IPS DF 4.7 (cell line): Measurements from ENCODE around the gene USP36.

Experiments used
- DNase-seq: peaks from one replicate; pipeline ENCODE4 v3.0.0-alpha.2; 2013; ENCODE audit warnings: low spot score; ENCODE audit errors: extremely low read depth

The USP36 gene

DNA sequence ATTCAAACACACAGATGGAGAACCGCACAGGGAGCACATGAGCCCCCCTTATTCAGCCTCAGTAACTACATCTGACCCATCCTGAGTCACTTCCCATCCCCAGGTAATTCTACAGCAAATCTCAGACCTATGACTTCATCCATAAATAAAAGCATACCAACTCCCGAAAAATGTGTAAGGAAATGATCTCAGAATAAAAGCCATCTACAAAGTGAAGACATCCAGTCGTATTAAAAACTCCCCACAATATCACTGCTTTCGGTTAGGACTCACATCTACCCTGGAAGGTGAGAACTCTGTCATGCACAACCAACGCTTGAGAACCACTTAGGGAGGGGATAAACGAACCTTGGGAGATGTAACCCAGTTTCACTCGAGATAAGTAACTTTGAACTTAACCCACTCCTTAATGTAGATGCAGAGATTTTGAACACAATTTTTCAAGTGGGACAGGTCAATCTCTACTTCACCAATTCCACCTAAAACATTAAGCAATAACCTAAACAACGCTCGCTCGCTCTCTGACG is 1.3 kb downstream of the USP36 start:
- DNase-seq, result no peak

DNA sequence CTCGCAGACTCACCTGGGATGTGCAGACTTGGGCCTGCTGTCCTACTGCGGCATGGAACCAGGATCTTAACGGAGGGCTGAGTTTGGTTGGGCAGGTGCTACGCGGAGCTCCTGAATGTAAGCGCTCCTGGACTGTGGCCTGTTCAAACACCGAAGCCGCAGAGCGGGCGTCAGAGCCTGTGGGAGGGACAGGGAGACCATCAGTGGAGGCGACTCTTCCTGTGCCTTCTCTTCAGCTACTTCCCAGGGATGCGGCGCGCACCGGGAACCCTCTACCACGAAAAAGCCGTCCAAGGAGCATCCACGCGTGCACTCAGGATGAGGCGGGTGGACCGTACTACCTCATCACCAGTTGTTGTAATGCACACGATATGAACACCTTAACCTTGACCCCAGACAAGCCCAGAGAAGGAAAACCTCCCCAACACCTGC is 2.0 kb downstream of the USP36 start:
- no peak for DNase-seq

DNA sequence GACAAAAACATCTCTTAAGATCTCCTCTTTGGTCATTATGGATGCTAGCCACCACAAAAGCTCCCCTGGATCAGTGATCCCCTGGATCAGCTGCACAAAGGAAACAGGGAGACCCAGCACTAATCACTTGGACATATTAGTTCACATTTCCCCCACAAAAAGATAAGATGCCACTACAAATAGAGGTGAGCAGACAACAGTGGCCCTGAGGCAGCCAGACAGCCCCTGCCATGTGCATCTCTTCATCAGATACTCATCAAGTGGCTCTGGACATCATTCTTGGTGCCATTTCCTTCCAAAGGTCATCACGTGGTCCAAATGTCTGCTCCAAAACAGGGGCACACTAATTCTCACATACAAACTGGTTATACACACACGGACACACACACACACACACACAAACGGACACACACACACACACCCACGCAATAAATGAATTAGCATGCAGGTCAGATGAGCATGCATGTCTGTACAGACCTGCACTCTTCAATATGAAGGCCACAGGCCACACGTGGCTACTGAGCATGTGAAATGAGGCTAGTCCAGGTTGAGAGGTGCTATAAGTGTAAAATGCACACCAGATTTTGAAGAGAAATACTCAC is 4.1 kb downstream of the USP36 start:
- DNase-seq, result no peak

DNA sequence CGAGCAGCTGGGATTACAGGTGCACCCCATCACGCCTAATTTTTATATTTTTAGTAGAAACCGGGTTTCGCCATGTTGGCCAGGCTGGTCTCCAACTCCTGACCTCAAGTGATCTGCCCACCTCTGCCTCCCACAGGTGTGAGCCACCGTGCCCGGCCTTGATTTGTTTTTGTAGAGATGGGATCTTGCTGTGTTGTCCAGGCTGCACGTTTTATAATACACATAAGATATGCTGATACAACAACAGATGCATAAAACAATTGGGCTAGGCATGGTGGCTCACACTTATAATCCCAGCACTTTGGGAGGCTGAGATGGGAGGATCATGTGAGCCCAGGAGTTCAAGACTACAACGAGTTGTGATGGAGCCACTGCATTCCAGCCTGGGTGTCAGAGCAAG is 6.0 kb downstream of the USP36 start:
- DNase-seq, result no peak

DNA sequence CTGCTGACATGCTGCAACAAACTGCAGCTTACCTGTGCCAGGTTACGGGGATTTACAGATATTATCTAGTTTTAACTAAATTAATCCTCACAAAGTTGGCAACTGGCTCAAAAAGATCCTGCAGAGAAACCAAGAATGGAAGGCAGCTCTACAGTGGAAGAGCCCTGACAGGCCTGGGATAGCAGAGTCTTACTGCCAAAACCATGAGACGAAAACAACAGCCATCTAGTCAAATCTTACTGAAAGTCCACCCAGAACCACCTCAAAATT is 8.1 kb downstream of the USP36 start:
- no peak for DNase-seq

DNA sequence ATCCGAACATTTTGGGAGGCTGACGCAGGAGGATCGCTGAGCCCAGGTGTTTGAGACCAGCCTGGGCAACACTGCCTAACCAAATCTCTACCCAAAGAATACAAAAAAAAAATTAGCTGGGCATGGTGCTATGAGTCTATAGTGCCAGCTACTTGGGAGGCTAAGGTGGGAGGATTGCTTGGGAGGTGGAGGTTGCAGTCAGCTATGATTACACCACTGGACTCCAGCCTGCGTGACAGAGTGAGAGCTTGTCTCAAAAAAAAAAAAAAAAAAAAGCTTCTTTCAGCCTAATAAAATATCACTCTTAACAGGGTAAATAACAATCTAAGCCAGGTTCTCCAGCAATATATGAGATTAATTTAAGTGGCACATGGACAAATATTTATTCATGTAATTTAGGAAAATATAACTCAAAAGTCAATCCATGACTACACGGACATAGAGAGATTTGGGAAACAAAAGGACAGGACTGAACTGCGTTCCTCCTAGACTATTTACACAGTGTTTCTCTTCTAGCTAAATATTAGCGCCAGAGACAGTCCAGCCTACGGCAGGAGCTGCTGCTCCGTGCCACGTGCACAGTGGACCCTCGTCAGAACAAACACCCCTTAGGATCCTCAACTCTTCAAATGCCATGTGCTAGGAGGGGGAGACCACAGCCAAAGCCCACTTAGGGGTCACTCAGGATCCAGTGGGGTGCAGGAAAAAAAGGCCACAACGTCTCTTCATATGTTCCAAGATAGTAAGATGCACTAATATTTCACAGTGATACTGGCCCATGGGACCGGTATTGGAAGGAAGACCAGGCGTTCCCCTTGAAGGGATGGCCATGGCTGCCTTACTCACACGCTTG is 8.7 kb downstream of the USP36 start:
- no peak for DNase-seq

DNA sequence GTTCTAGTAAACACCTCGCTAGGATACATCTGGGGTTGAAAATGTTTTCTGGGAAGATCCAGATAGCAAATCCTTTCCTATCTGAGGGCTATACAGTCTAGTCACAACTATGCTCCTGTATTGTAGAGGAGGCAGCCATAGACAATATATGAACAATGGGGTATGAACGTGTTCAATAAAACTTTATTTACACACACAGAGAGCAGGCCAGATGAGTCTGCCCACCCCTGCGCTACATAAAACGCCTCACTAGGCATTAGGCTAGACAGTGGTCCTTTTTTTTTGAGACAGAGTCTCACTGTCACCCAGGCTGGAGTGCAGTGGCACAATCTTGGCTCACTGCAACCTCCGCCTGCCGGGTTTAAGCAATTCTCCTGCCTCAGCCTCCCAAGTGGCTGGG is 11.1 kb downstream of the USP36 start:
- no peak for DNase-seq

DNA sequence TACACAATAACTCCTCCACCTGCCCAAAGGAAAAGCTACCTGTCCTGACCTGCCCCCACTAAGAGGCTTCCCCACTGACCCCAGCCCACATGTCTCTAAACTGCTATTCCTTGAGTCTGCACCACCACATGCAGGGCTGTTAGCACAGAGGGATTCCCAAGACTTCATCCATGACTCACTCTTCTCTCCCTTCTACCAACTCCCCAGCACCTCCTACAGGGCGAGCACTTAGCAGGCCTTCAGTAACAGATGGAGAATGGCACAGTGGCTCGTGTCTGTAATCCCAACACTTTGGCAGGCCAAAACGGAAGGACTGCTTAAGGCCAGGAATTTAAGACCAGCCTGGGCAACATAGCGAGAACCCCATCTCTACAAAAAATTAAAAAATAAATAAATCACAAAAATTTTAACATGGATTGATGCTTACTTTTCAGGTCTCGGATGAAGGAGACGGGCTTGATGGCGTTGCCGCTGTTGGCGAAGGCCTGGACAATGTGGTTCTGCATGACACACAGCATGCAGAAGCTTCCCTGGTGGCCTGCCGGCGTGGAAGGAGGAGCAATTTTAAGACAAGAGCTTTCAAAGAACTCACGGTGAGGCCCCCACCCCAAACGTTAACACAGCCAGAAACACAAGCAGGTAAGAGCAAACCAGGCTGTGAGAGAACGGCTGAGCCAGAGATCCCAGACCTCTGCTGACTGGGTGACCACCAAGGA is 12.0 kb downstream of the USP36 start:
- DNase-seq, result no peak

DNA sequence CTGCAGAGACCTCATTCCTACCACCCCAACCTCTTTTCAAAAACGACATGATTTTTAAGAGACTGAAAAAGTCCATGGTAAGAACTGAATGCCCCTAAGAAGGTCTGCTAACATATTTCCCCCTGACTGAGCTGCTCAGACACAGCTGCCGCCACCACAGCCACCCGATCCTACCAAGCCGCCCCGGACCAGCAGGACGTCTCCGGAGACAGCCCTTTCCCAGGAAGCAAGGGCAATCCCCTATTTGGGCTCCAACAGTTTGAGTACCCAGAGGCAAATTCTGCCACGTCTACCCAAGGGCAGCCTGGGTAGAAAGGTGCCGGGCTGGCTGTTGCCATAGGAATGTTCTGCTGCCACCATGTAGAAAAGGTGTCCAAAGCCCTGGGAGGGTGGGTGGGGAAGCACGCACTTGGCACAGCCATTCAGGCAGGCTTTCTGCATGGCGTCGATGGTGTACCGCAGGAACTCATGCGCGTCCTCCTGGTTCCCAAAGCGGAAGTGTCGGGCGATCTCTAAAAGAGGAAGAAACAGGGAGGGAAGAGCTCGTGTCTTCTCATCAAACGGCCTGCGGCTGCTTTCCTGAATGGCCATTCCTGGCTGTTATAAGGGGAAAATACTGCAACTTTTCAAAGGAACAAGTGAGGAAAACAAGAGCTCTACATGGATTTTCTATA is 13.6 kb downstream of the USP36 start:
- DNase-seq, result no peak

DNA sequence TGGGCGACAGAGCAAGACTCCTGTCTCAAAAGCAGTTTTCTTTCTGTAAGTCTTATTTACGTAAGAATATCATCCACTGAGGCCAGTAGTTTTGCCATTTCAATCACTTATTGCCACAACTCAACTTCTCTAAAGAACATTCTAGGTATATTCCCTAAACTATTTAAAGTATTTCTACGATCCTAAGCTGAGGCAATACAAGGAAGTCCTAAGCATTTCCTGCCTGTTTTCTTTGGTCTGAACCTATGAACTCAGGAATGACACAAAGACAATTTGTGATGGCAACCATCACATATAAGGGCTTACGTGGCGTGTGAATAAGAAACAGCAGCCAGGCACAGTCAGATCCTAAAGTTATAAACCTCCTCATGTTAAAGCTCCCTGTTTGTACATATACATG is 14.2 kb downstream of the USP36 start:
- no peak for DNase-seq

DNA sequence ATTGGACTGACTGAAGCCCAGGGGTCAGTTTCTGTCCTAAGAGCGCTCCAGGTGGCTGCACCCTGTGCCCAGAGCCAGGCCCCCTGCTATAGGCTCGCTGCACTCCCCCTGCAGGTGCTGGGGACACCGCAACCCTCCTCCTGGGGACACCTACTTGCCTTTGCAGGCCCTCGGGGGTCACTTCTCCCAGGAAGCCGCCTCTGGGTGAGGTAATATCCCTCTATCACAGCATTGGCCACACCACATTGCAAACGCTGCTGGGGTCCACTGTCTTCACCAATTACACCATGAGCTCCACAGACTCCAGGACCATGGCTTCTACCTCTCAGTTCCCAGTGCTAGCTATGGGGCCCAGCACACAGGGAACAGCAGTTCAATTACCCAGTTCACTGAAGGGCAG is 14.9 kb downstream of the USP36 start:
- no peak for DNase-seq

DNA sequence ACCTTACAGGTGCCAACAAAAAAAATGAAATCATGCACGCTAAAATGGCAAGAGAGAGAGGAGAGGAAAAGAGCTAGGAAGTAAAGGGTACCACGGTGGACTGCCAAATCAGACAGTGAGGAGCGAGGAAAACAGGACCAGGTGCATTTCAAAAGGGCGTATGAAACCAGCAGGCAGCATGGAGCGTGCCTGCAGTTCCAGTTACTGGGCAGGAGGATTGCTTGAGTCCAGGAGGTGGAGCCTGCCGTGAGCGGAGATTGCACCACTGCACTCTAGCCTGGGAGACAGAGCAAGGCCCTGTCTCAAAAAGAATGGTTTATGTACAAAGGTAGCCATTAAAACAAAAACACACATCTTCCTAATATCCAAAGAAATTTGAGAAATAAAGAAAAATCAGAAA is 16.4 kb downstream of the USP36 start:
- no peak for DNase-seq

DNA sequence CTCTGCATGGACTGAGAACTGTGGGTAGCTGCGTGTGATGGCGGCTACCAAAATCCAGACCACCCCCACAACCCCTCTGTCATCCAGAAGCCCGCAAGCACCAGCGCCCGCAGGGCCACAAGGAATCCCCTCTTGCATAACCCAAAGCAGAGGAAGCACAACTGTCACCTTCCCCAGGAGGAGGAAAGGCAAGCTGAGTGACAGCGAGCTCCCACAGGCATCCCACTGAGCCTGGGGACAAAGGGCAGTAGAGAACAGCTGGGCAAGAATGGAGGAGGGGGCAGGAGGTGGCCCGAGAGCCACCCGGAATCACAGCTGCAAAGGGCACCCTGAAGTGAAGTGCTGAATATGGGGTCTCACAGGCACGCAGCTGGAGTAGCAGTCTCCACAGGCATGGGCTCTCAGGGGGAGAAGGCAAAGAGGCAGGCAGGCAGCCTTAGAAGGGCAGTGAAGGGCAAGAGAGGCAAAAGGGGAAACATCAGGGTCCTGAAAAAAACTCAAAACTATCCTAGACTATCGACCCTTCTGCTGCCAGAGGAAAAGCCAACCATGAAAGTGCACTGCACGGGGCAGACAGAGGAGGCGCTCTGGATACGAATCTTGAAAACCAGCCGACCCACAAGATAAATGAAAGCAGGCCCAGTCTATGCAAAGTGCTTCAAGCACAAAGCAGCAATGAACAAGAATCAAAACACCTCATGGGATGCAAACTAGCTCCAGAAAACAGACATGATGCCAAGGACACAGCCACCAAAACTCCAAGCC is 17.1 kb downstream of the USP36 start:
- DNase-seq, result no peak

DNA sequence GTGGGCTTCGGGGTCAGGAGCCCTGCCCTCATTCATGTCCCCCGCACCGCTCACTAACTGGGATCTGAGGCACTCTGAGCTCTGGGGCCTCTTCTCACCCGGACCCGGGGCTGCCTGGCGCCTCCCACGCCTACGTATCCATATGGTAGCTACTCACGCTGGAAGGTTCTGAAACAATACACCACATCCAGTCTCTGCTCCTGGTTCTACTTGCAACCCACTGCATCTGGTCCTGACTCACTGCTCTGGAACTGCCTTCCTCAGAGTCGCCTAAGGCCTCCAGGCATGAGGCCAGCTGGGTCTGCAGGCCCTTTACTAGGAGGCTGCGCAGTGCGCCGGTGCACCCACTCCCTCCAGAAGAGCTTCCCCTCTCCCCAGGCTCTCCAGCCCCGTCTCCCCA is 18.1 kb downstream of the USP36 start:
- no peak for DNase-seq

DNA sequence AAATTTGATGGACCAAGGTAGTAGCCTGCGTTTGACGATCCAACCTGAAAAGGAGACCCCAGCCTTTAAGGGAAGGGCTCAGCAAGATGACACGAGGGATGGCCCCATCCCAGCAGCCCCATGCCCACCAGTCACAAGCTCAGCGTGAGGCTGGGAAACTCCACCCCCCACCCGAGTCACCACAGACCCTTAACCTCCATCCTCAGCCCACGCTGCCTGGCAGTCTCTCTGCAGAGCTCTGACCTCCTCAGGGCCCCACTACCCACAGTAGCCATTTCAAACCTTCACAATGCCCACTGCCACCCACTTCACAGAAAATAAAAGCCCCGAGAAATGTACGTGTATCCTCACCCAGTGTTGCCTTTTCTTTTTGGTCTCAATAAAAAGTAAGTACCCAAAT is 18.7 kb downstream of the USP36 start:
- DNase-seq, result no peak

DNA sequence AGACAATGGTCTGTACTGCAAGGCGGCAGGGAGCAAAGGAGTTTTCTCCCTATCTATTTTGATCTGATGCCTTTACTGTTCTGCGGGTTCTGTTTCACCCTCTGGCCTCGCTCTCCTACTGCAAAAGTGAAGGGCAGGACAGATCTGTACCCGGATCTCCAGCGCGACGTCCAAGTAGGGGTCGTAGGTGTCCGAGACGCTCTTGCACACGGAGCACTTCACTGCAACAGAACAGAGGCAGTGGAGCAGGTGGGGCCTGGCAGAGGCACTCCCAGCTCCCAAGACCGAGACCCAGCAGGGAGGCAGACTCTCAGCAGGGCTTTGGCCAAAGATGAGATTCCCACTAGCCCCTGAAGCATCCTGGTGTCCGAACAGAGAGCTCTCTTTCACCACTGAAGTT is 19.8 kb downstream of the USP36 start:
- DNase-seq, result no peak

DNA sequence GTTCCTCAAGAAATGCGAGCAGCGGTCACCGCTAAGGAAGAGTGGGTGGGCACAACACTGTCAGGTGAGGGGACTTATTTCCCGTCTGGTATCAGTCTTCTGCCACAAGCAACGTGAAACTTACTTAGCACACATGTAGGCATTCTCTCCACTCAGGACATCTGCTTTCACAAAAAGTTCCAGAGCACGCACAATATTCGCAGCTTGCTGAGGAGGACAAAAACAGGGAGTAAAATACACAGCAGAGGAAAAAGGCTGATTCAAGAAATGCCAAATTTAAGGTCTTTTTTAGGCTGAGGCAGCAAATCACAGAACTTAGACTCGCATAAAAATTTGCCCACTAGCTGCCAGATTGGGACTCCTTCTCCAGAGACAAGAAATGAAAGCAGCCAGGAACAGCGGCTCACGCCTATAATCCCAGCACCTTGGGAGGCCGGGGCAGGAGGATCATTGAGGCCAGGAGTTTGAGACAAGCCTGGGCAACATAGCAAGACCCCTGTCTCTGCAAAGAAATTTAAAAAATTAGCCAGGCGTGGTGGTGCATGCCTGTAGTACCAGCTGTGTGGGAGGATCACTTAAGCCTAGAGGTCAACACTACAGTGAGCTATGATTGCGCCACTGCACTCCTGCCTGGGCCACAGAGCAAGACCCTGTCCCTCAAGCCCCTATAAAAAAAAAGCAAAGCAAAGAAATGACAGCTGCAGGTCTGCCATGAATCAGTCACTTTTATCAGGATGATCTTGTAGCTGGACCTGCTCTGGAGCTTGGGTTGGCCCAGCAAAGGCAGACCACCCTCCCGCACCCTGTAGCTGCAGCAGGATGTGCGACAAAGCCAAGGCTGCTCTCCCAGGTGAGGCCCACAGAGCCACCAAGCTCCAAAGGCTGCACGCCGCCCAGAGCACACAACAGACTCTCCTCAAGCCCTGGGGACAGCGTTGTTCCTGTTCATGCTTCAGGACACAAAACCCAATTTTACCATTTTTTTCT is 20.5 kb downstream of the USP36 start:
- no peak for DNase-seq

DNA sequence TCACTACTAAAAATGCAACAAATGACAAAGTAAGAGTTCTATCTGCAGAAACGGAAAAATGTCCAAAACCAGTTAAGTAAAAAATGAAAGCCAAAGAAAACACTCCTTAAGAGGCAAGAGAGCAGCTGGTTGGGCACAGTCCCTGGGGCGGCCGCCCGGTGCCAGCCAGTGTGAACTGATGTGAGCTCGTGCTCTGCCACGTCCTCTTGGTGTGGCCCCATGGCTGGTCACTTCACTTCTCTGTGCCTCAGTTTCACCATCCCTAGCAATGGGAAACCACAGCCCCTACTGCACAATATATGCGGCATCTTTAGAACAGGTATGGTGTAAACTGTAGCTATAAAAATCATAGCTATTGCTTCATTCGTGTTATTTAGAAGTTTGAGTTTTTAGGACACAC is 21.2 kb downstream of the USP36 start:
- no peak for DNase-seq

DNA sequence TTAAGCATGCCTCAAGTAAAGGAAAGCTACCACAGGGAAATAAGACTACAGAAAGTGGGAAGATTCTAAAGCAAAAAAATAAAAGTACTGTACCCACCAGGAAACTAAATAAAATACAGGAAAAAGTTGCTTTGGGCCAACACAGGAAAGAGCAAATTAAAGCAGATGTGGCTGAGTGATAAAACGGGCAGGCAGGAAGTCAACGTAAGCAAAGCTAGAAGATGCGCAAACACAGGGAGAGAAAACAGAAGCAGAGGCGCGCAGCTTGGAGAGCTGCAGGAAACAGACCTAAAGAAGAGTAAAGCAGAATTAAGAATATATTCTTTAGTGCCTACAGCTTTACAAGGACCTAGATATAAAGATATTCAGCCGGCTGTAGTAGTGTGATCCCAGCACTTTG is 21.7 kb downstream of the USP36 start:
- no peak for DNase-seq
